PC-3 (cell line): ENCODE results near the gene KRTAP12-2. TPM values are rescaled to one million over a fixed set of nuclear protein-coding genes. Genes with fewer than 3 reads are reported as not detected.
"Not testable (repeated sequence)": the region's sequence is repeated elsewhere in the genome, so short reads cannot be mapped to it uniquely, and the experiment has no call there.

Experiments used
- ATAC-seq: fragments of 200-7000 bp; cut with Tn5 transposase; 2 replicates; pipeline ENCODE4 v1.9.1; 2020; ENCODE audit warnings: mild to moderate bottlenecking, moderate library complexity
- BruUV-seq: library from RNA; stranded (reverse); fragments of 400-500 nt; replicated peaks from 2 replicates; lab custom pipeline; 2021; lab: Mats Ljungman, UMichigan
- CTCF ChIA-PET: fragments of 300-600 bp; sonication (Branson Sonifier 250); formaldehyde crosslinking; loops from one replicate; lab custom pipeline; 2022; ENCODE audit warnings: antibody characterized with exemption; lab: Charles Lee
- POLR2A ChIA-PET: fragments of 300-600 bp; sonication (Branson Sonifier 250); formaldehyde crosslinking; loops from one replicate; lab custom pipeline; 2022; ENCODE audit warnings: antibody characterized with exemption; ENCODE audit not compliant: unreplicated experiment; lab: Charles Lee
- DNase-seq: peaks from one replicate; pipeline ENCODE4 v3.0.0-alpha.2; 2015
- H2AFZ ChIP-seq: fragments of 300-600 bp; sonication (generic); 2 replicates; pipeline ENCODE4 v1.6.0; 2016; ENCODE audit warnings: antibody characterized with exemption, low read length
- H3F3A ChIP-seq: fragments of 300-600 bp; sonication (generic); one replicate; pipeline ENCODE4 v1.6.0; 2017; ENCODE audit warnings: antibody characterized with exemption, low read length, control low read depth, mild to moderate bottlenecking; ENCODE audit not compliant: unreplicated experiment
- H3K27ac ChIP-seq: fragments of 300-600 bp; sonication (generic); 2 replicates; pipeline ENCODE4 v1.5.1; 2016; ENCODE audit warnings: mild to moderate bottlenecking, low read length
- H3K27me3 ChIP-seq: fragments of 300-600 bp; sonication (generic); 2 replicates; pipeline ENCODE4 v1.6.1; 2016; ENCODE audit warnings: low read length, mixed read lengths
- H3K36me3 ChIP-seq: fragments of 300-600 bp; sonication (generic); 2 replicates; pipeline ENCODE4 v1.6.1; 2016; ENCODE audit warnings: low read depth, mixed run types, low read length, mixed read lengths
- H3K4me1 ChIP-seq: fragments of 300-600 bp; sonication (generic); 2 replicates; pipeline ENCODE4 v1.5.1; 2016; ENCODE audit warnings: low read length; ENCODE audit not compliant: insufficient read depth
- H3K4me2 ChIP-seq: fragments of 300-600 bp; sonication (generic); 2 replicates; pipeline ENCODE4 v1.6.0; 2016; ENCODE audit warnings: low read length
- H3K4me3 ChIP-seq: fragments of 300-600 bp; sonication (generic); 2 replicates; pipeline ENCODE4 v1.5.1; 2016; ENCODE audit warnings: mild to moderate bottlenecking, low read length, mixed read lengths
- H3K79me2 ChIP-seq: fragments of 300-600 bp; sonication (generic); 2 replicates; pipeline ENCODE4 v1.6.1; 2017; ENCODE audit warnings: low read length, mixed read lengths
- H3K9ac ChIP-seq: fragments of 300-600 bp; sonication (generic); 2 replicates; pipeline ENCODE4 v1.6.0; 2016; ENCODE audit warnings: mild to moderate bottlenecking, low read length
- H3K9me2 ChIP-seq: fragments of 300-600 bp; sonication (generic); replicated peaks from 2 replicates; pipeline ENCODE4 v1.6.1; 2016; ENCODE audit warnings: mixed run types, low read length, mixed read lengths
- H3K9me3 ChIP-seq: fragments of 300-600 bp; sonication (generic); 2 replicates; pipeline ENCODE4 v1.6.1; 2016; ENCODE audit warnings: low read length, mixed read lengths
- H4K20me1 ChIP-seq: fragments of 300-600 bp; sonication (generic); 2 replicates; pipeline ENCODE4 v1.6.1; 2016; ENCODE audit warnings: low read length, mixed read lengths
- CTCF ChIP-seq: fragments of 300-600 bp; sonication (generic); conservative IDR thresholded peaks from 2 replicates; pipeline ENCODE4 v1.5.1; 2017; ENCODE audit warnings: antibody characterized with exemption, low read depth, mild to moderate bottlenecking, low read length
- EZH2 ChIP-seq: fragments of 300-600 bp; sonication (generic); IDR thresholded peaks from one replicate; pipeline ENCODE4 v1.6.1; 2017; ENCODE audit warnings: antibody characterized with exemption, mild to moderate bottlenecking, low read length; ENCODE audit not compliant: unreplicated experiment
- EZH2phosphoT487 ChIP-seq: fragments of 300-600 bp; sonication (generic); IDR thresholded peaks from 2 replicates; pipeline ENCODE4 v1.6.1; 2018; ENCODE audit warnings: mild to moderate bottlenecking, antibody characterized with exemption, low read length, borderline replicate concordance
- intact Hi-C: fragments of 100-400 bp; cut with micrococcal nuclease; formaldehyde crosslinking; loops from 2 replicates; pipeline ENCODE4 v1.9.0; 2023
- total RNA-seq: library from RNA; depleted of rRNA; stranded (reverse); fragments of >200 nt; gene quantifications from 2 replicates; pipeline ENCODE4 v1.2.3, GENCODE V29; 2014

Gene KRTAP12-2
- total RNA-seq, 1 experiment from 2014 or later: not detected

GRCh38 chr21:44687671-44688070, 20.9 kb upstream of the KRTAP12-2 start:
- no peak overlapping the region for H3K4me3 ChIP-seq
- no peak overlapping the region for H2AFZ ChIP-seq
- no peaks in the 10 kb centered on the region for H3K79me2 ChIP-seq
- H3K9me3 ChIP-seq: peaks cover 1% of the 10 kb centered on the region; the same call in 1 of the 2 replicates
- H3K9ac ChIP-seq: no peak overlapping the region
- no peak overlapping the region for H3K4me2 ChIP-seq
- no peaks in the 10 kb centered on the region for H3K36me3 ChIP-seq
- no peaks in the 10 kb centered on the region for H3K27me3 ChIP-seq
- intact Hi-C loops: no loop called here
- ATAC-seq: no peak
- DNase-seq: no peak
- H4K20me1 ChIP-seq: no peaks in the 10 kb centered on the region
- no peaks in the 10 kb centered on the region for H3F3A ChIP-seq
- BruUV-seq: no TSS peak
- H3K9me2 ChIP-seq: no peaks in the 10 kb centered on the region
- CTCF ChIA-PET: no interaction called here
- H3K4me1 ChIP-seq: no peaks in the 10 kb centered on the region
- H3K27ac ChIP-seq: no peak overlapping the region
- POLR2A ChIA-PET: no interaction called here
- TF ChIP-seq EZH2phosphoT487 (no peak), CTCF (no peak), EZH2 (no peak)

- H3K4me1 ChIP-seq: no peaks in the 10 kb centered on the region
- H3F3A ChIP-seq: no peaks in the 10 kb centered on the region
- no peaks in the 10 kb centered on the region for H4K20me1 ChIP-seq
- ATAC-seq (no peak), DNase-seq (no peak)
- H3K4me2 ChIP-seq: no peak overlapping the region
- ChIA-PET CTCF (no interaction called here), POLR2A (no interaction called here)
- no peaks in the 10 kb centered on the region for H3K79me2 ChIP-seq
- intact Hi-C loops: no loop called here
- BruUV-seq: no TSS peak
- H3K9me3 ChIP-seq: no peaks in the 10 kb centered on the region
- H3K27me3 ChIP-seq: no peaks in the 10 kb centered on the region
- no peak overlapping the region for H3K9ac ChIP-seq
- no peak overlapping the region for H3K4me3 ChIP-seq
- no peaks in the 10 kb centered on the region for H3K9me2 ChIP-seq
- H3K36me3 ChIP-seq: no peaks in the 10 kb centered on the region
- TF ChIP-seq EZH2 (no peak), CTCF (no peak), EZH2phosphoT487 (no peak)
- no peak overlapping the region for H3K27ac ChIP-seq
- no peak overlapping the region for H2AFZ ChIP-seq
These were observed 20.3 kb upstream of the KRTAP12-2 start for GRCh38 chr21:44686843-44687561.

GRCh38 chr21:44686000-44686781, 19.5 kb upstream of the KRTAP12-2 start:
- no peaks in the 10 kb centered on the region for H3K79me2 ChIP-seq
- intact Hi-C loops: no loop called here
- ChIA-PET POLR2A (no interaction called here), CTCF (no interaction called here)
- no peak overlapping the region for H3K27ac ChIP-seq
- no peak overlapping the region for H3K4me2 ChIP-seq
- H2AFZ ChIP-seq: no peak overlapping the region
- H3K9ac ChIP-seq: no peak overlapping the region
- no peaks in the 10 kb centered on the region for H3K9me2 ChIP-seq
- H3K4me1 ChIP-seq: no peaks in the 10 kb centered on the region
- no peak overlapping the region for H3K4me3 ChIP-seq
- BruUV-seq: no TSS peak
- DNase-seq: no peak
- TF ChIP-seq EZH2 (no peak), CTCF (no peak), EZH2phosphoT487 (no peak)
- H4K20me1 ChIP-seq: no peaks in the 10 kb centered on the region
- no peaks in the 10 kb centered on the region for H3K27me3 ChIP-seq
- no peaks in the 10 kb centered on the region for H3K9me3 ChIP-seq
- H3K36me3 ChIP-seq: no peaks in the 10 kb centered on the region
- no peak for ATAC-seq
- H3F3A ChIP-seq: no peaks in the 10 kb centered on the region

GRCh38 chr21:44685050-44685449, 18.3 kb upstream of the KRTAP12-2 start:
- H3K79me2 ChIP-seq, POLR2A ChIA-PET, H3K27me3 ChIP-seq, H3K4me1 ChIP-seq, CTCF ChIA-PET, H3F3A ChIP-seq, H3K4me3 ChIP-seq, H3K4me2 ChIP-seq, H3K27ac ChIP-seq, H3K9me2 ChIP-seq, H4K20me1 ChIP-seq, ATAC-seq, DNase-seq, BruUV-seq, H3K36me3 ChIP-seq, H3K9me3 ChIP-seq, intact Hi-C loops, H3K9ac ChIP-seq, H2AFZ ChIP-seq: not testable (repeated sequence)
